ENCODE data around the gene AP5M1.
"Not testable (repeated sequence)": the region's sequence is repeated elsewhere in the genome, so short reads cannot be mapped to it uniquely, and the experiment has no call there.

Gene AP5M1

GRCh38 chr14:57314396-57315089 lies 45.8 kb downstream of the AP5M1 start:
- H3K27me3 Mint-ChIP-seq (ENCODE audit: low read depth) = peaks cover 3% of the 10 kb centered on the region
- H3K4me3 Mint-ChIP-seq = no peak overlapping the region
- DNase-seq (ENCODE audit: low spot score) = no peak
- no peak overlapping the region for H3K27ac Mint-ChIP-seq
- no peaks in the 10 kb centered on the region for H3K36me3 Mint-ChIP-seq (ENCODE audit: low read depth)
- peaks cover 6% of the 10 kb centered on the region for H3K9me3 Mint-ChIP-seq
- H3K4me1 Mint-ChIP-seq (ENCODE audit: low read depth) = peaks cover 5% of the 10 kb centered on the region

DNA sequence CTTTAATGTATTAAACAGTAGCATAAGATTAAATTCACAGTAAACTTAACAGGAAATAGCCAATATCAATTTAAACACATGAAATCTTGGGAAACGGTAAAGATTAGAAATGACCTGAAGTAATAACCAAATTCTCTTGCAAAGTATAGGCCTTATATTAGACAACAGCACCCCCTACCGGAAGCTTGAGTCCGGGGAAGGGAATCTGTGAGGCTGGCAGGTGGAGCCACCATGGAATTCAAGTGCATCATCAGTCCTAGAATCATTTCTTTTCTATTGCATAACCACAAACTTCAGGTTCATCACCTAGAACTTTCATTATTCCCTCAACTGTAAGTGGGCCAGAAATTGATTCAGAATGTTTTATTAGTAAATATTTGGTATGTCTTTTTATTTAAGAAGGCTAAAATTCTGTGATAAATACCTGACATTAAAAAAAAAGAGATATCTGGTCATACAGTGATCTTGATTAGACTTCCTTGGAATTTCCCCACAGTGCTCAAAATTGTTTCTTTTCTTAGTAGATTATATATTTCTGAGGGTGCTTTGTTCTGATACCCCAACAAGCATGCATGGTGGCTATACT lies 48.6 kb downstream of the AP5M1 start:
- DNase-seq (ENCODE audit: low spot score) = peak; percentile 42
- no peak overlapping the region for H3K4me3 Mint-ChIP-seq
- H3K36me3 Mint-ChIP-seq (ENCODE audit: low read depth) = no peaks in the 10 kb centered on the region
- H3K4me1 Mint-ChIP-seq (ENCODE audit: low read depth) = peaks cover 5% of the 10 kb centered on the region
- H3K27me3 Mint-ChIP-seq (ENCODE audit: low read depth) = peaks cover 3% of the 10 kb centered on the region
- H3K27ac Mint-ChIP-seq = no peak overlapping the region
- peaks cover 6% of the 10 kb centered on the region for H3K9me3 Mint-ChIP-seq

DNA sequence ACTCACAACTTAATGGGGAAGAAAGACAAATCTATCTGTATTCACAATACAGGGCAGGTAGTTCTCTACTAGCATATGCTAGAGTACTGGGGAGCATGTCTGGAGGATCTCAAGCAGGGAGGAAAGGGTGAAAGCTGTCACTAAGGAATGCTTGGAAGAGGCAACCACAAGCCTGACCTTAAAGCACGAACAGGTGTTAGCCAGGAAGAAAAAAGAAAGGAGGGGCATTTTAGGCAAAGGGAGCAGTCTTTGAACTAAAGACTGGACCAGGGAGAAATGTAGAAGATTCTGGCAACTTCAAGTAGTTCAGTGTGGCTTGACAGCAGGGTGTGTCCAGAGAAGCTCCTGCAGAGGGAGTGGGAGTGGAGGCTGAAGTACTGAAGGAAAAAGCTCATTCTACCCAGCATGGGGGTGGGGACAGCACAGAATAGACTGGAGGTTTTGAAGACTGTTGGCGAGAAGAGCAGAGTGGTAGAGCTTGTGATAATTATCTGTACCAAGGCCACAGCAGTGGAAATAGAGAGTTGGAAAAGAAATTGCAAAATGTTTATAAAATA lies 50.9 kb downstream of the AP5M1 start:
- no peaks in the 10 kb centered on the region for H3K4me1 Mint-ChIP-seq (ENCODE audit: low read depth)
- H3K27me3 Mint-ChIP-seq (ENCODE audit: low read depth) = peaks cover 7% of the 10 kb centered on the region
- H3K27ac Mint-ChIP-seq = no peak overlapping the region
- H3K9me3 Mint-ChIP-seq = no peaks in the 10 kb centered on the region
- no peak overlapping the region for H3K4me3 Mint-ChIP-seq
- no peaks in the 10 kb centered on the region for H3K36me3 Mint-ChIP-seq (ENCODE audit: low read depth)
- DNase-seq (ENCODE audit: low spot score) = no peak

- Mint-ChIP-seq H3K4me3 (no peak overlapping the region), H3K27me3 (ENCODE audit: low read depth) (peaks cover 7% of the 10 kb centered on the region), H3K9me3 (no peaks in the 10 kb centered on the region), H3K27ac (no peak overlapping the region), H3K4me1 (ENCODE audit: low read depth) (no peaks in the 10 kb centered on the region), H3K36me3 (ENCODE audit: low read depth) (no peaks in the 10 kb centered on the region)
- no peak for DNase-seq (ENCODE audit: low spot score)
Observed at GRCh38 chr14:57323721-57324120, 55.0 kb downstream of the AP5M1 start.

DNA sequence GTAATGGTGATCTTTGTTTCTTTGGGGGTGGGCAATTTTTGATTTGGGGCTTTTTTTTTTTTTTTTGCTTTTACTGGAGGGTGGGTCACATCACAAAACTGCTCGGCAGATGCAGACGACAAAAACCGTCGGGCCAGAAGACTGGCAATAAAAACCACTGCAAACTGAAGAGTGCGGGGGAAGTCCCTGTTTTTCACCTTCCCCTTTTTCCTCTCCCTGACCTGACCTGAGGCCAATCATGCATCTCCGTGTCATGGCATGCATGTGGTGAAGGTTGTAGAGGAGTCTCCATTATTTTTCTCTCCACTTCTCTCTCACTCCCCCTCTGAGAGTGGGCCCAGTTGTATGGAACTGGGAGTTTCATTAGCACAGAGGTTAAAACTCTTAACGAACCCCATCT lies 57.5 kb downstream of the AP5M1 start:
- no peaks in the 10 kb centered on the region for H3K9me3 Mint-ChIP-seq
- H3K27me3 Mint-ChIP-seq (ENCODE audit: low read depth) = peaks cover 7% of the 10 kb centered on the region
- no peak overlapping the region for H3K27ac Mint-ChIP-seq
- DNase-seq (ENCODE audit: low spot score) = no peak
- no peak overlapping the region for H3K4me3 Mint-ChIP-seq
- H3K36me3 Mint-ChIP-seq (ENCODE audit: low read depth) = no peaks in the 10 kb centered on the region
- H3K4me1 Mint-ChIP-seq (ENCODE audit: low read depth) = no peaks in the 10 kb centered on the region

GRCh38 chr14:57329833-57330232 lies 61.1 kb downstream of the AP5M1 start:
- H3K27ac Mint-ChIP-seq = no peak overlapping the region
- peaks cover 9% of the 10 kb centered on the region for H3K9me3 Mint-ChIP-seq
- no peaks in the 10 kb centered on the region for H3K36me3 Mint-ChIP-seq (ENCODE audit: low read depth)
- DNase-seq (ENCODE audit: low spot score) = no peak
- no peak overlapping the region for H3K4me3 Mint-ChIP-seq
- H3K4me1 Mint-ChIP-seq (ENCODE audit: low read depth) = no peaks in the 10 kb centered on the region
- no peaks in the 10 kb centered on the region for H3K27me3 Mint-ChIP-seq (ENCODE audit: low read depth)

GRCh38 chr14:57332475-57332874 lies 63.7 kb downstream of the AP5M1 start:
- peaks cover 25% of the 10 kb centered on the region for H3K9me3 Mint-ChIP-seq
- not testable (repeated sequence) for H3K4me1 Mint-ChIP-seq (ENCODE audit: low read depth); DNase-seq (ENCODE audit: low spot score); H3K27me3 Mint-ChIP-seq (ENCODE audit: low read depth); H3K4me3 Mint-ChIP-seq; H3K27ac Mint-ChIP-seq; H3K36me3 Mint-ChIP-seq (ENCODE audit: low read depth)

DNA sequence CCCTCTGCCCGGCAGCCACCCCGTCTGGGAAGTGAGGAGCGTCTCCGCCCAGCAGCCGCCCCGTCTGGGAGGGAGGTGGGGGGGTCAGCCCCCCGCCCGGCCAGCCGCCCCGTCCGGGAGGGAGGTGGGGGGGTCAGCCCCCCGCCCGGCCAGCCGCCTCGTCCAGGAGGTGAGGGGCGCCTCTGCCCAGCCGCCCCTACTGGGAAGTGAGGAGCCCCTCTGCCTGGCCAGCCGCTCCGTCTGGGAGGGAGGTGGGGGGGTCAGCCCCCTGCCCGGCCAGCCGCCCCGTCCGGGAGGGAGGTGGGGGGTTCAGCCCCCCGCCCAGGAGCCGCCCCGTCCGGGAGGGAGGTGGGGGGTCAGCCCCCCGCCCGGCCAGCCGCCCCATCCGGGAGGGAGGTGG lies 65.0 kb downstream of the AP5M1 start:
- not testable (repeated sequence) for DNase-seq (ENCODE audit: low spot score); H3K27ac Mint-ChIP-seq; H3K27me3 Mint-ChIP-seq (ENCODE audit: low read depth); H3K4me3 Mint-ChIP-seq; H3K36me3 Mint-ChIP-seq (ENCODE audit: low read depth); H3K4me1 Mint-ChIP-seq (ENCODE audit: low read depth)
- peaks cover 25% of the 10 kb centered on the region for H3K9me3 Mint-ChIP-seq

DNA sequence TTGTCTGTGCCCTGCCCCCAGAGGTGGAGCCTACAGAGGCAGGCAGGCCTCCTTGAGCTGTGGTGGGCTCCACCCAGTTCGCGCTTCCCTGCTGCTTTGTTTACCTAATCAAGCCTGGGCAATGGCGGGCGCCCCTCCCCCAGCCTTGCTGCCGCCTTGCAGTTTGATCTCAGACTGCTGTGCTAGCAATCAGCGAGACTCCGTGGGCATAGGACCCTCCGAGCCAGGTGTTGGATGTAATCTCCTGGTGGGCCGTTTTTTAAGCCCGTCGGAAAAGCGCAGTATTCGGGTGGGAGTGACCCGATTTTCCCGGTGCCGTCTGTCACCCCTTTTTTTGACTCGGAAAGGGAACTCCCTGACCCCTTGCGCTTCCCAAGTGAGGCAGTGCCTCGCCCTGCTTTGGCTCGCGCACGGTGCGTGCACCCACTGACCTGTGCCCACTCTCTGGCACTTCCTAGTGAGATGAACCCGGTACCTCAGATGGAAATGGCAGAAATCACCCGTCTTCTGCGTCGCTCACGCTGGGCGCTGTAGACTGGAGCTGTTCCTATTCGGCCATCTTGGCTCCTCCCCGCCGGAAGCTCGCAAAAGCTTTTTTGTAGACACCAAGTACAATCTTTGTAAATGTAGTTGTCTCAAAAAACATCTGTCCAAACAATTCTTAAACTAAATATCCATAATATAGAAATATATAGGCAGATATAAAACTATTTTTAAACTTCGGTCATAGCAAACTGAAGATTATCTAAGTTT lies 75.0 kb downstream of the AP5M1 start:
- H3K4me3 Mint-ChIP-seq; H3K4me1 Mint-ChIP-seq (ENCODE audit: low read depth): not testable (repeated sequence)

DNA sequence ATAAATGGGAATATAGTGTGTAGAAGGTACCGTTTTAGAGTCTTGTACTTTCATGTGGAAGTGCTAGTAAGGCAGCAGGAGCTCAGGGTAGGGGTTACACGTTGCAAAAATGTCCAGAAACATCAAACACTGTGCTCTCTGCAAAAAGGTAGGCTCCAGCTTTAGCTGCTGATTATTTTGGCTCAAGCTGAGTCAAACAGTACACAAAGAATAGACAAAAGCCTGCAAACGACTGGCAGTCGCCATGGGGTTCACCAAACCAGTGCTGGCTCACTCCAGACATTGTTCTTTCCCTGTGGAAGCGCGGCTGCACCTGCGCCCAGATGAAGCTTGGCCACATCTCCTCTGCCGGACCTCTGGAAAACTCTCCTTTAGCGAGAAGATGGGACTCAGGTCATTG lies 76.3 kb downstream of the AP5M1 start:
- DNase-seq (ENCODE audit: low spot score) = no peak
- H3K27me3 Mint-ChIP-seq (ENCODE audit: low read depth) = peaks cover 3% of the 10 kb centered on the region
- H3K4me3 Mint-ChIP-seq = no peak overlapping the region
- no peaks in the 10 kb centered on the region for H3K4me1 Mint-ChIP-seq (ENCODE audit: low read depth)
- no peak overlapping the region for H3K27ac Mint-ChIP-seq
- no peaks in the 10 kb centered on the region for H3K36me3 Mint-ChIP-seq (ENCODE audit: low read depth)
- no peaks in the 10 kb centered on the region for H3K9me3 Mint-ChIP-seq

More for the DNA sequence above, 75.0 kb downstream of the AP5M1 start:
- H3K27me3 Mint-ChIP-seq (ENCODE audit: low read depth); H3K9me3 Mint-ChIP-seq; DNase-seq (ENCODE audit: low spot score); H3K27ac Mint-ChIP-seq; H3K36me3 Mint-ChIP-seq (ENCODE audit: low read depth): not testable (repeated sequence)

GRCh38 chr14:57346741-57347140 lies 78.0 kb downstream of the AP5M1 start:
- no peaks in the 10 kb centered on the region for H3K36me3 Mint-ChIP-seq (ENCODE audit: low read depth)
- H3K27me3 Mint-ChIP-seq (ENCODE audit: low read depth) = peaks cover 3% of the 10 kb centered on the region
- H3K4me1 Mint-ChIP-seq (ENCODE audit: low read depth) = no peaks in the 10 kb centered on the region
- no peak for DNase-seq (ENCODE audit: low spot score)
- no peak overlapping the region for H3K4me3 Mint-ChIP-seq
- no peak overlapping the region for H3K27ac Mint-ChIP-seq
- no peaks in the 10 kb centered on the region for H3K9me3 Mint-ChIP-seq

All from T-helper 2 cell treated with Interferon-gamma antibody and Interleukin-4, amounts not matched to agents 5 μg/mL and 100 μg/mL, for 36 hours (primary cell).